Dendritic cell treated with granulocyte-macrophage colony-stimulating factor and Interleukin-4, amounts not matched to agents 40 ng/mL and 50 ng/mL, for 4 days (primary cell): Measurements from ENCODE around the gene GPR15.

Experiments
- H3K27ac Mint-ChIP-seq: one replicate; pipeline ENCODE4 v1.8.0; 2022; ENCODE audit warnings: mild to moderate bottlenecking, mixed read lengths
- H3K27me3 Mint-ChIP-seq: one replicate; pipeline ENCODE4 v1.8.0; 2022; ENCODE audit warnings: mild to moderate bottlenecking, mixed read lengths
- H3K36me3 Mint-ChIP-seq: one replicate; pipeline ENCODE4 v1.8.0; 2022; ENCODE audit warnings: low read depth, mixed read lengths
- H3K4me1 Mint-ChIP-seq: one replicate; pipeline ENCODE4 v1.8.0; 2022; ENCODE audit warnings: low read depth, mixed read lengths
- H3K4me3 Mint-ChIP-seq: one replicate; pipeline ENCODE4 v1.8.0; 2022; ENCODE audit warnings: mild to moderate bottlenecking, moderate library complexity, mixed read lengths
- H3K9me3 Mint-ChIP-seq: one replicate; pipeline ENCODE4 v1.8.0; 2022; ENCODE audit warnings: mixed read lengths
- intact Hi-C: fragments of 100-400 bp; cut with micrococcal nuclease; formaldehyde crosslinking; loops from one replicate; pipeline ENCODE4 v1.15.0; 2022

The GPR15 gene

GRCh38 chr3:98540346-98540745, 8.6 kb downstream of the GPR15 start:
- Mint-ChIP-seq H3K4me3 (no peak overlapping the region), H3K27ac (no peak overlapping the region), H3K9me3 (no peaks in the 10 kb centered on the region), H3K4me1 (no peaks in the 10 kb centered on the region), H3K36me3 (no peaks in the 10 kb centered on the region), H3K27me3 (no peaks in the 10 kb centered on the region)
- intact Hi-C loops: no loop called here

GRCh38 chr3:98541695-98542094, 9.9 kb downstream of the GPR15 start:
- Mint-ChIP-seq H3K27me3 (no peaks in the 10 kb centered on the region), H3K4me3 (no peak overlapping the region), H3K36me3 (no peaks in the 10 kb centered on the region), H3K9me3 (no peaks in the 10 kb centered on the region), H3K4me1 (no peaks in the 10 kb centered on the region), H3K27ac (no peak overlapping the region)
- intact Hi-C loops: no loop called here

DNA sequence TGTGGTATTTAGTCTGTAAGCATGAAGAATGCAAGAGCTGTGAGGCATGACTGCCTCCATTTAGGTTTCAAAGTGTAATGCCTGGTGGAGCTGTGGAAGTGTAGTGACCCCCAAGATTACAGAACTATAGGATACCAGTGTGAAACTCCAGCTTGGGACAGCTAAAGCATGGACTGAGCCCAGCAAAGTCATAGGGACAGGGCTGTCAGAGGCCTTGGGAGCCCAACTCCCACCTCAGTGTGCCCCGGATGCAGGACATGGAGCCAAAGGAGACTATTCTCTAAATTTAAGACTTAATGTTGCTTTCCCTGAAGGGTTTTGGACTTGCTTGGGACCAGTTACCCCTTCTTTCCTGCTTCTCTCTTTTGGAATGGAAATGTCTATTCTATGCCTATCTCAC, 10.8 kb downstream of the GPR15 start:
- Mint-ChIP-seq H3K4me1 (no peaks in the 10 kb centered on the region), H3K36me3 (no peaks in the 10 kb centered on the region), H3K27me3 (no peaks in the 10 kb centered on the region), H3K27ac (no peak overlapping the region), H3K4me3 (no peak overlapping the region), H3K9me3 (no peaks in the 10 kb centered on the region)
- intact Hi-C loops: no loop called here

- H3K27me3 Mint-ChIP-seq: no peaks in the 10 kb centered on the region
These were observed 14.2 kb downstream of the GPR15 start for GRCh38 chr3:98545940-98546339.

DNA sequence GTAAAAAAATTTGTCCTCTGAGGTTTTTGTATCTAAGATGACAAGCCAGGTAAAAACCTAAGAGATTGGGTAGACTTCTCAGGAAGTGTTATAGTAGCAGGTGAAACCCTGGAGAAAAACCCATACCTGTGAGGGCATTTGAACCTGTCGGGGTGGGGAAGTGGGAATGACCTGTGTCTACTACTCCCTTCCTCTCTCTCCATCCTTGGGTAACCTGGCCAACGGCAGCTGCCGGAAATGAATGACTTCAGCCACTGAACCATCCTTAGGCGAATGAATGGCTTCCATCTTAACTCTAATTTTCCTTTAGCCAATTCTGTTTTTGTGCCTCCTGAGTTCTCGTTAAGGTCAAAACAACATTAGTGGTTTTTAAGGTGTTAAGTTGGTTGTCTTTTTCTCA, 16.8 kb downstream of the GPR15 start:
- H3K27me3 Mint-ChIP-seq: no peaks in the 10 kb centered on the region
- no peak overlapping the region for H3K27ac Mint-ChIP-seq
- intact Hi-C loops: no loop called here
- H3K36me3 Mint-ChIP-seq: no peaks in the 10 kb centered on the region
- peaks cover 10% of the 10 kb centered on the region for H3K4me1 Mint-ChIP-seq
- H3K4me3 Mint-ChIP-seq: no peak overlapping the region
- no peaks in the 10 kb centered on the region for H3K9me3 Mint-ChIP-seq

More at GRCh38 chr3:98545940-98546339, 14.2 kb downstream of the GPR15 start:
- Mint-ChIP-seq H3K36me3 (no peaks in the 10 kb centered on the region), H3K27ac (no peak overlapping the region), H3K9me3 (no peaks in the 10 kb centered on the region), H3K4me3 (no peak overlapping the region), H3K4me1 (no peaks in the 10 kb centered on the region)
- intact Hi-C loops: no loop called here

DNA sequence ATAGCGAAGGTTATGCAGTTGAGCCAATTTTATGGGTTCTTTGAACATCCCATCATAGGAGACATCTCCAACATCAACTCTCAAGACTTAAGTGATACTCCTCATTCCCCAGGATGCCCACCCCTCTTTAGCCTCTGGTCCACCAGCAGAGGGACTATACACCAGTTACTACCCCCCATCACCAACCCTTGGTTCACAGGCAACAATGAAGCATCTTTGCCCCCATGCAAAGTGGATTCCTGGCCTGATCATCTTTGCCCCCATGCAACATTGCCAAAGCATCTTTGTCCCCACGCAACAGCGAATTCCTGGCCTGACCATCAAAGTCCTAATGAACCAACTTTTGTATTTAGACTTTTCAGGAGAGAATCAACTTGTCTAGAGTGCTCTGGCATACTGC, 19.1 kb downstream of the GPR15 start:
- no peak overlapping the region for H3K27ac Mint-ChIP-seq
- H3K4me1 Mint-ChIP-seq: peaks cover 20% of the 10 kb centered on the region
- intact Hi-C loops: no loop called here
- no peaks in the 10 kb centered on the region for H3K36me3 Mint-ChIP-seq
- no peaks in the 10 kb centered on the region for H3K27me3 Mint-ChIP-seq
- no peak overlapping the region for H3K4me3 Mint-ChIP-seq
- H3K9me3 Mint-ChIP-seq: no peaks in the 10 kb centered on the region

- Mint-ChIP-seq H3K4me1 (peaks cover 24% of the 10 kb centered on the region), H3K27ac (no peak overlapping the region), H3K36me3 (no peaks in the 10 kb centered on the region), H3K9me3 (no peaks in the 10 kb centered on the region), H3K27me3 (no peaks in the 10 kb centered on the region), H3K4me3 (no peak overlapping the region)
- intact Hi-C loops: no loop called here
These were observed 19.5 kb downstream of the GPR15 start for GRCh38 chr3:98551236-98551635.

- H3K27me3 Mint-ChIP-seq: peaks cover 1% of the 10 kb centered on the region
- H3K9me3 Mint-ChIP-seq: no peaks in the 10 kb centered on the region
- intact Hi-C loops: no loop called here
- H3K27ac Mint-ChIP-seq: no peak overlapping the region
- no peak overlapping the region for H3K4me3 Mint-ChIP-seq
- peaks cover 29% of the 10 kb centered on the region for H3K4me1 Mint-ChIP-seq
- H3K36me3 Mint-ChIP-seq: no peaks in the 10 kb centered on the region
These were observed 20.0 kb downstream of the GPR15 start for GRCh38 chr3:98551754-98552153.

DNA sequence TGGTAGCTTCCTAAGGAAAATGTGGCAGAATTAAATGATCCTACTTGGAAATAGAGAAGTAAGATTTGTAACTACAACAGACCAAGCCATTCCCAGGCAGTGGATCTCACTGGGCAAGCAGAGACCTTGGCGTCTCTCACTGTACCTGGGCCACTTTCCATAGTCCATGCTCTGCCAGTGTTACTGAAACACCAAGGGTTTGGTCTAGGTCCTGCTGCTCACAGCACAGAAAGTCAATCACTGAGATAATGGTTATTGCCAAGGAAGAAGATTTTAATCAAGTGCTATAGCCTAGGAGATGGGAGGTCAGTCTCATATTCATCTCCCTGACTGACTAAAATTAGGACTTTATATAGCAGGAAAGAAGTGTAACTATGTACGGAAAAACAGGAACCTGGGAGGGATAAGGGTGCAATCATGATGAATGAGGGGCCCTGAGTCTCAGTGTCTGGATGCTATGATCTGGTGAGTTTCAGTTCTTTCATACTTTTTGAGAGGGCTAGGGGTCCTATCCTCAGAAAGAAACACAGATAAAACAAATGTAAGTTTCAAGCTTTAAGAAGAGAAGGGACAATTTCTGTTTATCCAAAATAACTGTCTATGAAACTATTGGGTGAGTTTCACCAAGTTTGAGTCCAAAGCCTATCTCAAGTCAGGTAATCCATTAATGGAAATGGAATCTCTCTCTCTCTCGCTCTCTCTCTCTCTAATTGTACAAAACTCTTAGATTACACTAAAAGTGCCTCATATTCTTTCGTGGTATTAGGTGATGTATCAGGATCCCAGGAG, 20.6 kb downstream of the GPR15 start:
- H3K27ac Mint-ChIP-seq: no peak overlapping the region

DNA sequence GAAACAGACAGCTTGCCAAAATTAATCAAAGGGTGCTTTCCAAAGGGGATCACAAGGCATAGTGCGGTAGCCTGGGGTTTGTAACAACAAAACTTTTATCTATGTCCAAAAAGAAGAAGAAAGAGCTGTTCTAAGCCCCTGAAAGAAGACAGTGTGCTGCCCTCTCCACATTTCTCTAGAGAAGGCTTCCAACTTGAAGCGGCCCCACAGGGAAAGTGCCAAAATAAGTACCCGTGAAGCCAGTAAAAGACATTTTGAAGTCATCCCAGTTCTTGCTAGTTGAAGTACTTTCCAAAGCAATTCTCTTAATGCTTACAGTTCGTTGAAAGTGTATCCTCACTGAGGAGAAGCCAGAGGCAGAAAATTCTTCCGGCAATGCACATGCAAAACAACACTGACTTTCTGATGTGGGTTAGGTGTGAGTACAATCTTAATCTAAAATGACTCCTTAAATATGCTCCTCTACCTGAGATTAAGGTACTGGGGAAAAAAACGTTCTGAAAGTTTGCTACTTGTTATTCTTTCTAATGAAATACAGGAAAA, 21.3 kb downstream of the GPR15 start:
- Mint-ChIP-seq H3K27ac (no peak overlapping the region), H3K4me3 (no peak overlapping the region), H3K4me1 (peaks cover 39% of the 10 kb centered on the region), H3K36me3 (no peaks in the 10 kb centered on the region), H3K27me3 (peaks cover 2% of the 10 kb centered on the region), H3K9me3 (no peaks in the 10 kb centered on the region)
- intact Hi-C loops: no loop called here

More for the DNA sequence above, 20.6 kb downstream of the GPR15 start:
- Mint-ChIP-seq H3K27me3 (peaks cover 2% of the 10 kb centered on the region), H3K9me3 (no peaks in the 10 kb centered on the region), H3K4me3 (no peak overlapping the region), H3K36me3 (no peaks in the 10 kb centered on the region), H3K4me1 (peaks cover 36% of the 10 kb centered on the region)
- intact Hi-C loops: no loop called here

GRCh38 chr3:98553753-98554152, 22.0 kb downstream of the GPR15 start:
- no peak overlapping the region for H3K27ac Mint-ChIP-seq
- H3K27me3 Mint-ChIP-seq: peaks cover 2% of the 10 kb centered on the region
- intact Hi-C loops: no loop called here
- H3K4me3 Mint-ChIP-seq: no peak overlapping the region
- H3K9me3 Mint-ChIP-seq: no peaks in the 10 kb centered on the region
- no peaks in the 10 kb centered on the region for H3K36me3 Mint-ChIP-seq
- H3K4me1 Mint-ChIP-seq: peaks cover 39% of the 10 kb centered on the region

- H3K27me3 Mint-ChIP-seq: peaks cover 2% of the 10 kb centered on the region
- peaks cover 39% of the 10 kb centered on the region for H3K4me1 Mint-ChIP-seq
- no peak overlapping the region for H3K27ac Mint-ChIP-seq
- no peak overlapping the region for H3K4me3 Mint-ChIP-seq
- H3K36me3 Mint-ChIP-seq: no peaks in the 10 kb centered on the region
- no peaks in the 10 kb centered on the region for H3K9me3 Mint-ChIP-seq
- intact Hi-C loops: no loop called here
These were observed 22.8 kb downstream of the GPR15 start for GRCh38 chr3:98554580-98554979.

DNA sequence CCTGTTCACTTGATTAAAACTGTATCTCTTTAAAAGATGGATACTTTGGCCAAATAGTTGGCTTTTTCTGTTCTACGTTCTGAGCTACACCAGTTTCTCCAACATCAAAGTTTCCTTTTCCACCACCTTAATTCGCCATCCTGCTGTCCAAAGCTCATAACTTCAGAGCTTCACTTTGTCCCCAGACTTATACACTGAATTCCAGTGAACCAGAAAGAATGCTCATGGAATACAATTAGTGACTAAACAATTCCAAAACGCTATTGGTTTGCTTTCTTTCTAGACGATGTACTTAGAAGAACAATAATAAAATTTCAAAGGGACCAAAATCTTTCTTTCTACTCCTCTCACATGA, 23.2 kb downstream of the GPR15 start:
- no peaks in the 10 kb centered on the region for H3K9me3 Mint-ChIP-seq
- intact Hi-C loops: no loop called here
- H3K27ac Mint-ChIP-seq: no peak overlapping the region
- H3K36me3 Mint-ChIP-seq: no peaks in the 10 kb centered on the region
- H3K4me3 Mint-ChIP-seq: no peak overlapping the region
- peaks cover 39% of the 10 kb centered on the region for H3K4me1 Mint-ChIP-seq
- peaks cover 2% of the 10 kb centered on the region for H3K27me3 Mint-ChIP-seq

DNA sequence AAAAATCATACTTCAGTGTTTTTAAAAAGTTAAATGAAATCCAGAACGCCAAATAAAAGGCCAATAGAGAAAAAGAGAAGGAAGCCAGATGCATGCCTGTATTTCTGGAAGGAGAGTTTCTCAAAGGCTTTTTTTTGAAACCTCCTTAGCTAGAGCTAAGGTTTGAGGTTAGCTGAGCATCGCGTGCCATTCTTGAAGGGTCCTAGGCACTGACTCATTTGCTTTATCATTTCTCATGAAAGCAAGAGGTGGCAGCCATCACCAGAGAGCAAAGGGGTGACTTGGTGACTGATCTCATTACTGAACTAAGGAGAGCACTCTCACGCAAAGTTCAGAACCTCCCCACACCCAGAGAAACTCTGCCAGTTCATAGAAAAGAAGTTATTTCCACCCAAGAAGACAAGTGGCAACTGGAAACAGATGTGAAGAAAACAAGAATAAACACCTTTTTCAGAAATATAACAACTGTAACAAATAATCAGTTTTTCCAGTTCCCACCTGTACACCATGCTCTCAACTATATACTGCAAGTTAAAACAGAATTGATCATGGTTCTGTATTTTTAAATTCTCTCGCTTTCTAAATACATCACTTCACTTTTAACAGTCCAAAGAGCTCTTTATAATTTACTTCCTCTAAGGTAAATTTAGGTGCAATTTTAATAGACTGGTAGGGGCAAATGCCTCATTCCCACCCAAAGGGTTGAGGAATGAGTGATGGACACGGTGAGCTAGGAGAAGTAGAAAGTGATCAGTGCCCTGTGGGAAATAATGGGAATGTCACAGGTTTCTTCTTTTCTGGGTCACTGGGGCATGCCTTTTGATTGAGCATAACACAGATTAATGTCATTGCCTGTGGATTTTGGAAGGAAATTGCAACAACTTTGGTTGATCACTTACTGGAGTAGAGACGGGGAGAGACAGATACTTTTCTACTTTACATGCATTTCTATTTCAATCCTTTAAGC, 24.7 kb downstream of the GPR15 start:
- Mint-ChIP-seq H3K27me3 (peaks cover 2% of the 10 kb centered on the region), H3K27ac (no peak overlapping the region), H3K9me3 (no peaks in the 10 kb centered on the region), H3K4me3 (no peak overlapping the region), H3K4me1 (peaks cover 46% of the 10 kb centered on the region), H3K36me3 (no peaks in the 10 kb centered on the region)
- intact Hi-C loops: no loop called here
